ENCODE data around the gene ASIC4.
A peak's percentile ranks its signal among the peaks of the same experiment; 100 is the strongest.

The ASIC4 gene

DNA sequence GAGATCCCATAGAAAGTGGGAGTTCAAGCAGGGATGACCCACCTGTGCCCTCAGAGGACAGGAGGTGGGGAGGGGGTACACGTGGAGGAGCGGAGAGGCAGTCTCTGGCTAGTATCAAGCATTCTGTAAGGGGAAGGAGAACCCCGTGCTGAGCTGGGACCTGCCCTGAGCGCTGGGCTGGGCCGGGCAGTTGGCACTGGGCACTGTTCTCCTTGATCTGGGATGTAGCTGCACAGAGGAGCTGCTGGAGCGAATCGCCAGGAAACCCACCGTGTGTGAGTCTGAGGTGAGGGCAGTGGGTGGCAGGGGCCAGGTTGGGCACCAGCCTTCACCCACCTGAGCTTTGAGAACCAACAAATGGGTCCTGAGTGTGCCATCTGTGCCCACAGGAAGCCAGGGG, 35.4 kb upstream of the ASIC4 start:
- H3K4me3 ChIP-seq (ENCODE audit: low read depth, low read length), result no peak overlapping the region
- DNase-seq (ENCODE audit: low read depth), result no peak

GRCh38 chr2:219480004-219480403, 34.3 kb upstream of the ASIC4 start:
- H3K4me3 ChIP-seq (ENCODE audit: low read depth, low read length), result no peak overlapping the region
- DNase-seq (ENCODE audit: low read depth), result no peak

- H3K4me3 ChIP-seq (ENCODE audit: low read depth, low read length), result no peak overlapping the region
- DNase-seq (ENCODE audit: low read depth), result no peak
Observed at GRCh38 chr2:219482674-219483405, 31.4 kb upstream of the ASIC4 start.

DNA sequence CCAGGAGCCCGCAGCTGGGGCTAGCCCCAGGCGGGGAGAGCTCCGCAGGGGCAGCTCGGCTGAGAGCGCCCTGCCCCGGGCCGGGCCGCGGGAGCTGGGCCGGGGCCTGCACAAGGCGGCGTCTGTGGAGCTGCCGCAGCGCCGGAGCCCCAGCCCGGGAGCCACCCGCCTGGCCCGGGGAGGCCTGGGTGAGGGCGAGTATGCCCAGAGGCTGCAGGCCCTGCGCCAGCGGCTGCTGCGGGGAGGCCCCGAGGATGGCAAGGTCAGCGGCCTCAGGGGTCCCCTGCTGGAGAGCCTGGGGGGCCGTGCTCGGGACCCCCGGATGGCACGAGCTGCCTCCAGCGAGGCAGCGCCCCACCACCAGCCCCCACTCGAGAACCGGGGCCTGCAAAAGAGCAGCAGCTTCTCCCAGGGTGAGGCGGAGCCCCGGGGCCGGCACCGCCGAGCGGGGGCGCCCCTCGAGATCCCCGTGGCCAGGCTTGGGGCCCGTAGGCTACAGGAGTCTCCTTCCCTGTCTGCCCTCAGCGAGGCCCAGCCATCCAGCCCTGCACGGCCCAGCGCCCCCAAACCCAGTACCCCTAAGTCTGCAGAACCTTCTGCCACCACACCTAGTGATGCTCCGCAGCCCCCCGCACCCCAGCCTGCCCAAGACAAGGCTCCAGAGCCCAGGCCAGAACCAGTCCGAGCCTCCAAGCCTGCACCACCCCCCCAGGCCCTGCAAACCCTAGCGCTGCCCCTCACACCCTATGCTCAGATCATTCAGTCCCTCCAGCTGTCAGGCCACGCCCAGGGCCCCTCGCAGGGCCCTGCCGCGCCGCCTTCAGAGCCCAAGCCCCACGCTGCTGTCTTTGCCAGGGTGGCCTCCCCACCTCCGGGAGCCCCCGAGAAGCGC, 30.6 kb upstream of the ASIC4 start:
- no peak for DNase-seq (ENCODE audit: low read depth)
- H3K4me3 ChIP-seq (ENCODE audit: low read depth, low read length), result no peak overlapping the region

GRCh38 chr2:219484343-219485200, 29.7 kb upstream of the ASIC4 start:
- DNase-seq (ENCODE audit: low read depth), result no peak
- H3K4me3 ChIP-seq (ENCODE audit: low read depth, low read length), result peak overlapping the region; percentile 21

DNA sequence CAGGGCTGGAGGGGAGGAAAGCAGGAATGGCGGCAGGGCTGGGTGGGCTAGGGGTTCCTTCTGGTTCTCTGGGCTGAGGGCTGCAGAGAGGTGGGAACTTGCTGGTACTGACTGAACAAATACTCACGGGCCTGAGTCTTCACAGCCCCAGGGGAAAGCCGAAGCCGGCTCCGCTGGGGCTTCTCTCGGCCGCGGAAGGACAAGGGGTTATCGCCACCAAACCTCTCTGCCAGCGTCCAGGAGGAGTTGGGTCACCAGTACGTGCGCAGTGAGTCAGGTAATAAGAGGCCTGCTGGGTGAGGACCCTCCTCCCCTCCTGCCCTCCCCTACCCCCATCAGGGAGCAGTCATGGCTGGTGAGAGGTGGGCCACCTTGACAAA, 29.1 kb upstream of the ASIC4 start:
- H3K4me3 ChIP-seq (ENCODE audit: low read depth, low read length), result no peak overlapping the region
- no peak for DNase-seq (ENCODE audit: low read depth)

GRCh38 chr2:219486380-219486959, 27.8 kb upstream of the ASIC4 start:
- DNase-seq (ENCODE audit: low read depth), result no peak
- no peak overlapping the region for H3K4me3 ChIP-seq (ENCODE audit: low read depth, low read length)

- DNase-seq (ENCODE audit: low read depth), result no peak
- H3K4me3 ChIP-seq (ENCODE audit: low read depth, low read length), result no peak overlapping the region
Observed at GRCh38 chr2:219488149-219488843, 26.0 kb upstream of the ASIC4 start.

DNA sequence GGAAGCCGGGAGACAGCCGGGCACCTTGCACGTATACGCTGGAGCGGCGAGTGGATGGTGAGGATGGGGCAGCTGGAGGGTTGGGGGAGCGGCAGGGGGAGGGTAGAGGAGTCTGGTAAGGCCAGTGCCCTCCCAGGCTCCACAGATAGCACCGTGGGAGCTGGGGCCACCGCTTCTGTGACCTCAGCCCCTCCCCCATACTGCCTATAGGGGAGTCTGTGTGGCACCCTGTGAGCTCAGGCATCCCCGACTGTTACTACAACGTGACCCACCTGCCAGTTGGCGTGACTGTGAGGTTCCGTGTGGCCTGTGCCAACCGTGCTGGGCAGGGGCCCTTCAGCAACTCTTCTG, 25.5 kb upstream of the ASIC4 start:
- DNase-seq (ENCODE audit: low read depth), result no peak
- H3K4me3 ChIP-seq (ENCODE audit: low read depth, low read length), result no peak overlapping the region

DNA sequence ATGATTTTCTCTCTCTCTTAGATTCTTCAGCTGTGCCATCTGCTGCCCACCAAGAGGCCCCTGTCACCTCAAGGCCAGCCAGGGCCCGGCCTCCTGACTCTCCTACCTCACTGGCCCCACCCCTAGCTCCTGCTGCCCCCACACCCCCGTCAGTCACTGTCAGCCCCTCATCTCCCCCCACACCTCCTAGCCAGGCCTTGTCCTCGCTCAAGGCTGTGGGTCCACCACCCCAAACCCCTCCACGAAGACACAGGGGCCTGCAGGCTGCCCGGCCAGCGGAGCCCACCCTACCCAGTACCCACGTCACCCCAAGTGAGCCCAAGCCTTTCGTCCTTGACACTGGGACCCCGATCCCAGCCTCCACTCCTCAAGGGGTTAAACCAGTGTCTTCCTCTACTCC, 25.0 kb upstream of the ASIC4 start:
- no peak overlapping the region for H3K4me3 ChIP-seq (ENCODE audit: low read depth, low read length)
- DNase-seq (ENCODE audit: low read depth), result no peak

GRCh38 chr2:219490186-219490585, 24.1 kb upstream of the ASIC4 start:
- no peak for DNase-seq (ENCODE audit: low read depth)

DNA sequence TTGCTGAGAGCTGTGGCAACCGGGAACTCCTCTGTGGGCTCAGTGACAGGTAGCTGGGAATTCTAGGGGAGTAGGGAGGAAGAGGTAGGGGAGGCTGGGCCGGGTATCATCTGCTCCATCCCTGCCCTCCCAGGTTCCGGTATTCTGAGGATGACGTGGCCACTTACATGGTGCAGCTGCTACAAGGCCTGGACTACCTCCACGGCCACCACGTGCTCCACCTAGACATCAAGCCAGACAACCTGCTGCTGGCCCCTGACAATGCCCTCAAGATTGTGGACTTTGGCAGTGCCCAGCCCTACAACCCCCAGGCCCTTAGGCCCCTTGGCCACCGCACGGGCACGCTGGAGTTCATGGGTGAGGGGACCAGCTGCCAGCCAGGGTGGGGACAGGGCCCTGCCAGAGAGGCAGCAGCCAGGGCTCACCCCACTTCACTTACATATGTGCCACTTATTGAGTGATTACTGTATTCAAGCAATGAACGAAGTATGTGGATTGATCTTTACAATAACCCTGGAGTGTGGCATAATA, 23.6 kb upstream of the ASIC4 start:
- no peak for DNase-seq (ENCODE audit: low read depth)
- no peak overlapping the region for H3K4me3 ChIP-seq (ENCODE audit: low read depth, low read length)

More at GRCh38 chr2:219490186-219490585, 24.1 kb upstream of the ASIC4 start:
- H3K4me3 ChIP-seq (ENCODE audit: low read depth, low read length), result no peak overlapping the region

DNA sequence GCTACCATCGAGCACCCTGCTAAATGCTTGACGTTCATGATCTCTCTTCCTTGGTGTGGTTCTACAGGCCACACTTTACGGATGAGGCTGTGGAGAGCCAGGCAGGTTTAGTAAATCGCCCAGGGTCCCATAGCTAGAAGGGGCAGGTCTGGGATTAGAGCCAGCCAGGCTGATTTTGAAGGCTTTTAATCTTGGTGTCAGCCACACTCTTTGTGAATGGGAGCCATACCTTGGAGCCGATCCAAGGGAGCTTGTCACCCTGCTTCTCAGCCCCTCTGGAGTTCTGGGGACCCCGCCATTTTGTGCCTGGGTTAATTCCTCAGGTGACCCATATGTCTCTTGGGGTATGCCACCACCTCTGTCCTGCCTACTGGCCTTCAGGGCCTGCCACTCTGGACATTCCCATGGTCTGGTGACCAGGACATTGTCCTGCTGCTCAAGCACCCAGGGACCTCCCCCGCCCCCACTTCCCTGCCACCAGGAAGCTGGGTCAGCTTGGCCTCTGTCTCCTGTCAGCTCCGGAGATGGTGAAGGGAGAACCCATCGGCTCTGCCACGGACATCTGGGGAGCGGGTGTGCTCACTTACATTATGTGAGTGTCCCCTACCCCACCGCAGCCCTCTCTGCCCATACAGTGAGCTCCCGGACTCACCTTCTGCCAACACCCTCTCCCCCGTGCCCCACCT, 22.9 kb upstream of the ASIC4 start:
- H3K4me3 ChIP-seq (ENCODE audit: low read depth, low read length), result no peak overlapping the region
- no peak for DNase-seq (ENCODE audit: low read depth)

GRCh38 chr2:219492575-219492974, 21.7 kb upstream of the ASIC4 start:
- no peak overlapping the region for H3K4me3 ChIP-seq (ENCODE audit: low read depth, low read length)
- no peak for DNase-seq (ENCODE audit: low read depth)

DNA sequence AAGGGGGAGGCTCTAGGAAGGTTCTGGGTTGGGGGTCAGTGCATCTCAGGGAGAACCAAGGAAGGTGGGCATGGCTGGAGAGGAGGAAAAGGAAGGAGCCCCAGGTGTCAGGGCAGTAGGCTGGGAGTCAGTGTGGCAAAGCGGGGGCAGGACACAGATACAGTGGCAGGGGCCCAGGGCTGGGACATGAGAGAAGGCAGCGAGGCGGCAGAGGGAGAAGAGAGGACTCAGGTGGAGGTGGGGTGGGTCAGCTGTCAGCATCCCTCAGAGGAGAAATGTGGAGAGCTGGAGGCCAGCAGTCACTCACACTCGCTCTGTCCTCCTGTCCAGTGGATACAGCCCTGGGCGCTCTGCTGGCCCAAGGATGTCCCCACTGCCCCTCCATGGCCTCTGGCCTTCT, 21.2 kb upstream of the ASIC4 start:
- no peak for DNase-seq (ENCODE audit: low read depth)
- no peak overlapping the region for H3K4me3 ChIP-seq (ENCODE audit: low read depth, low read length)

DNA sequence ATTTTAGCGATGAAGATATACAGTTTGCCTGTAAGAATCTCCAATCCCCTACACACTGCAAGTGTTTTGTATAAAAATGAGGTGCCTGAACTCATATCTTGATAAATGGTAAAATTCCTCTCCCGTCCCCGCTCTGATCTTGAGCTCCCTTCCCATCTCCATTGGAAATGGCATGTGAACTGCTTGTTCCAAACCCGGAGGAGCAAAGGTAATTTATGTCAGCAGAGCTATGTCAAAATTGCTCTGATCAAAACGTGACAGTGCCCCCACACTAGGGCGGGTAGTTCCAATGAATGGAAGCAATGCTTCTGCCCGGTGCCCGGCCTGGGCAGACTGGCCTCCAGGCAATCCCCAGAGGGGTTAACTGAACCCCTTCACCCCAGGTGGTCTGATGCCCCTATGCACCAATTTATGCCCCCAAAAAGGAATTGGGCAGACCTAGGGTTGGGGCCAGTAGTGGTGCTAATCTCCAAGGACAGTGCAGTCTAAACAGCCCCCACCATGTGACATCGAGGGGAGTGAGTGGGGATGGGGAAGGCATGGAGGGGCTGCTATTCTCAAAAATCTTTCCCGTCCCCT, 19.2 kb upstream of the ASIC4 start:
- H3K4me3 ChIP-seq (ENCODE audit: low read depth, low read length), result no peak overlapping the region
- no peak for DNase-seq (ENCODE audit: low read depth)

- H3K4me3 ChIP-seq (ENCODE audit: low read depth, low read length), result no peak overlapping the region
- DNase-seq (ENCODE audit: low read depth), result peak; percentile 49
Observed at GRCh38 chr2:219495531-219496122, 18.7 kb upstream of the ASIC4 start.

Data from skeletal muscle cell (primary cell).